ENCODE measurements around the gene COL4A6.
"Not testable (repeated sequence)": the region's sequence is repeated elsewhere in the genome, so short reads cannot be mapped to it uniquely, and the experiment has no call there.

COL4A6 gene

GRCh38 chrX:108438110-108438623 lies at the start of gene COL4A6:
TSS of gene COL4A6 (minus strand) at chrX:108438422. CDS start at chrX:108438196, 226 bp downstream.
- DNase-seq = no peak

GRCh38 chrX:108485960-108486359 lies 47.7 kb upstream of the COL4A6 start:
- DNase-seq = no peak

- DNase-seq = no peak
Measured at GRCh38 chrX:108484251-108484650, 46.0 kb upstream of the COL4A6 start.

- DNase-seq = not testable (repeated sequence)
Measured at GRCh38 chrX:108481528-108481927, 43.3 kb upstream of the COL4A6 start.

GRCh38 chrX:108473979-108474378 lies 35.8 kb upstream of the COL4A6 start:
- DNase-seq = no peak

- no peak for DNase-seq
Measured at GRCh38 chrX:108468486-108468885, 30.3 kb upstream of the COL4A6 start.

GRCh38 chrX:108464604-108465003 lies 26.4 kb upstream of the COL4A6 start:
- DNase-seq = no peak

- no peak for DNase-seq
Measured at GRCh38 chrX:108456971-108457477, 18.8 kb upstream of the COL4A6 start.

- DNase-seq = no peak
Measured at GRCh38 chrX:108453841-108454240, 15.6 kb upstream of the COL4A6 start.

- DNase-seq = no peak
Measured at GRCh38 chrX:108447303-108447702, 9.1 kb upstream of the COL4A6 start.

- no peak for DNase-seq
Measured at GRCh38 chrX:108442901-108443464, 4.8 kb upstream of the COL4A6 start.

GRCh38 chrX:108439961-108440696 lies 1.9 kb upstream of the COL4A6 start:
- DNase-seq = no peak

GRCh38 chrX:108439426-108439942 lies 1.3 kb upstream of the COL4A6 start, which contains the start of gene COL4A5:
TSS of gene COL4A5 (plus strand) at chrX:108439838. CDS start at chrX:108440126, 288 bp downstream.
- peak; percentile 10 to 15 for DNase-seq

GRCh38 chrX:108437349-108438109 lies 693 bp downstream of the COL4A6 start:
- no peak for DNase-seq

- no peak for DNase-seq
Measured at GRCh38 chrX:108435261-108435660, 3.0 kb downstream of the COL4A6 start.

GRCh38 chrX:108426262-108426661 lies 12.0 kb downstream of the COL4A6 start:
- DNase-seq = no peak

- DNase-seq = no peak
Measured at GRCh38 chrX:108420481-108420880, 17.7 kb downstream of the COL4A6 start.

- DNase-seq = no peak
Measured at GRCh38 chrX:108419401-108419800, 18.8 kb downstream of the COL4A6 start.

GRCh38 chrX:108417257-108417656 lies 21.0 kb downstream of the COL4A6 start:
- no peak for DNase-seq

- DNase-seq = no peak
Measured at GRCh38 chrX:108415891-108416290, 22.3 kb downstream of the COL4A6 start.

- DNase-seq = no peak
Measured at GRCh38 chrX:108415146-108415545, 23.1 kb downstream of the COL4A6 start.

- DNase-seq = no peak
Measured at GRCh38 chrX:108412783-108413182, 25.4 kb downstream of the COL4A6 start.
